ENCODE results near the gene VWC2L. TPM values are rescaled to one million over a fixed set of nuclear protein-coding genes. Genes with fewer than 3 reads are reported as not detected.

Gene VWC2L
- not detected in 2 replicates for total RNA-seq

DNA sequence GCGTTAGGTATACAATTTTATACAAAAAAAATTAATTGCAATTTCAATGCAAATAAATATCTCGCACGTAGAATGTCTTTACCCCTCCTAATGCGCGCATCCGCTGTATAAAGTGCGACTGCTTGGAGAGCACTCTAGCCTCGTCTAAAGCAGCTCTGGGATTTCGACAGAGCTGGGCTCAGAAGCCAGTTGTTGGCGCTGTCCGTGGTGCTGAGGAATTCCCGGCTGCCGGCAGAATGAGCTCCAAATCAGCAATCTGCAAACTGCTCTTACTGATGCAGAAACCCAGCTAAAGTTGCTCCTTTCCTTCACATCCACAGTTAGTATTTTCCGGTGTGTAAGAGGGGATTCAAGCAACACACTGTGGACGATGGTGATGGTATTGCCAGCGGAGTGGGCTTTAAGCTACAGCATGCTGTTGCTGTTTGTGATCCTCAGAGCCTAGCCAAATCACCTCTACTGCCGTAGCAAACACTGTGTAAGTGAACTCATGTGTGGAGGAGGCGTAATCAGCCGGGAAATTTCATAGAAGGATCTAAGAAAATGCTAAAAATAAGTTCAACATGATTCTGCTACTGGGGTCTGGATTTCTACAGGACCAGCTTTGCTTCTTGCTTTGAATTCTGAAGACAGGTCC, at the start of gene VWC2L:
TSS of gene VWC2L (plus strand) at position 137 of the 637 bp plus-strand sequence. CDS start 3,140 bp downstream, outside the sequence.

